Mesenchymal stem cell (in vitro differentiated cells and primary cell): Measurements from ENCODE around the gene AUTS2.

Experiments used
- DNase-seq: peaks from one replicate; pipeline ENCODE4 v3.0.0-alpha.2; 2013
- H2AFZ ChIP-seq: one replicate; pipeline ENCODE4 v1.6.1; 2013; ENCODE audit warnings: low read depth, mild to moderate bottlenecking, control low read depth, inconsistent platforms, low read length, moderate library complexity
- H2AK5ac ChIP-seq: 2 replicates; pipeline ENCODE4 v1.6.1; 2013; ENCODE audit warnings: low read length, moderate library complexity, mild to moderate bottlenecking, inconsistent platforms; ENCODE audit not compliant: severe bottlenecking
- H2BK120ac ChIP-seq: one replicate; pipeline ENCODE4 v1.6.1; 2013; ENCODE audit warnings: low read depth, mild to moderate bottlenecking, inconsistent platforms, low read length, moderate library complexity
- H2BK12ac ChIP-seq, 2 experiments: one replicate each; pipeline ENCODE4 v1.6.1; 2013; ENCODE audit warnings: inconsistent platforms in 2 of 2, low read length in 2 of 2, mild to moderate bottlenecking in 2 of 2, moderate library complexity in 2 of 2, control low read depth in 1 of 2
- H2BK15ac ChIP-seq: one replicate; pipeline ENCODE4 v1.6.1; 2013; ENCODE audit warnings: mild to moderate bottlenecking, low read depth, inconsistent platforms; ENCODE audit not compliant: poor library complexity, severe bottlenecking
- H2BK5ac ChIP-seq: 2 replicates; pipeline ENCODE4 v1.6.1; 2013; ENCODE audit warnings: low read depth, mild to moderate bottlenecking, low read length, control low read depth, inconsistent platforms; ENCODE audit not compliant: poor library complexity, severe bottlenecking
- H3K14ac ChIP-seq, 2 experiments: one replicate each; pipeline ENCODE4 v1.6.1; 2013; ENCODE audit warnings: inconsistent platforms in 2 of 2, low read length in 2 of 2, control low read depth in 1 of 2, mild to moderate bottlenecking in 1 of 2, moderate library complexity in 1 of 2
- H3K18ac ChIP-seq, 2 experiments: one replicate each; pipeline ENCODE4 v1.6.1; 2013; ENCODE audit warnings: inconsistent platforms in 2 of 2, low read length in 2 of 2, control low read depth in 1 of 2, low read depth in 1 of 2, mild to moderate bottlenecking in 1 of 2
- H3K23ac ChIP-seq, 2 experiments: one replicate each; pipeline ENCODE4 v1.6.1; 2013; ENCODE audit warnings: inconsistent platforms in 2 of 2, low read length in 2 of 2, mild to moderate bottlenecking in 2 of 2, moderate library complexity in 2 of 2, control low read depth in 1 of 2
- H3K27ac ChIP-seq: 2 replicates; pipeline ENCODE4 v1.5.1; 2013; ENCODE audit warnings: mild to moderate bottlenecking, moderate library complexity, low read length, control low read depth, inconsistent platforms; ENCODE audit not compliant: poor library complexity, severe bottlenecking
- H3K27me3 ChIP-seq, 2 experiments: 2 replicates each; pipeline versions ENCODE4 v1.6.1 to v1.7.0; 2013; ENCODE audit warnings: low read length in 2 of 2, mild to moderate bottlenecking in 2 of 2, moderate library complexity in 2 of 2, control low read depth in 1 of 2, inconsistent platforms in 1 of 2; ENCODE audit not compliant: control insufficient read depth in 1 of 2, insufficient read depth in 1 of 2
- H3K36me3 ChIP-seq, 2 experiments: 2 replicates each; pipeline versions ENCODE4 v1.6.1 to v1.7.0; 2013; ENCODE audit warnings: low read length in 2 of 2, control low read depth in 1 of 2, inconsistent platforms in 1 of 2, low read depth in 1 of 2, mild to moderate bottlenecking in 1 of 2; ENCODE audit not compliant: insufficient read depth in 2 of 2, control insufficient read depth in 1 of 2
- H3K4ac ChIP-seq, 2 experiments: one replicate each; pipeline ENCODE4 v1.6.1; 2013; ENCODE audit warnings: inconsistent platforms in 2 of 2, low read length in 2 of 2, mild to moderate bottlenecking in 2 of 2, moderate library complexity in 2 of 2, control low read depth in 1 of 2, low read depth in 1 of 2
- H3K4me1 ChIP-seq: 2 replicates; pipeline ENCODE4 v1.6.1; 2013; ENCODE audit warnings: low read depth, low read length, control low read depth; ENCODE audit not compliant: control insufficient read depth, insufficient read depth
- H3K4me2 ChIP-seq: 2 replicates; pipeline ENCODE4 v1.6.1; 2013; ENCODE audit warnings: low read length, mild to moderate bottlenecking, inconsistent platforms; ENCODE audit not compliant: poor library complexity, severe bottlenecking
- H3K4me3 ChIP-seq, 2 experiments: 2 replicates each; pipeline versions ENCODE4 v1.5.1 to v1.7.0; 2013; ENCODE audit warnings: low read length in 2 of 2, mild to moderate bottlenecking in 2 of 2, control low read depth in 1 of 2, low read depth in 1 of 2; ENCODE audit not compliant: insufficient read depth in 1 of 2
- H3K79me1 ChIP-seq: replicated peaks from 2 replicates; pipeline ENCODE4 v1.6.1; 2013; ENCODE audit warnings: mild to moderate bottlenecking, control low read depth, low read length, inconsistent platforms; ENCODE audit not compliant: poor library complexity, severe bottlenecking
- H3K9ac ChIP-seq: 2 replicates; pipeline ENCODE4 v1.7.0; 2013; ENCODE audit warnings: mild to moderate bottlenecking, low read length, moderate library complexity
- H3K9me3 ChIP-seq: 2 replicates; pipeline ENCODE4 v1.7.0; 2013; ENCODE audit warnings: mild to moderate bottlenecking, low read length; ENCODE audit not compliant: control insufficient read depth
- H4K8ac ChIP-seq: one replicate; pipeline ENCODE4 v1.6.1; 2013; ENCODE audit warnings: inconsistent platforms, mild to moderate bottlenecking, low read length, moderate library complexity
- H4K91ac ChIP-seq: one replicate; pipeline ENCODE4 v1.6.1; 2013; ENCODE audit warnings: mild to moderate bottlenecking, low read length, inconsistent platforms
- WGBS: methylation state at CpG from one replicate; pipeline ENCODE4 v1.1.7; 2013; ENCODE audit warnings: mixed read lengths; 5-methylcytosine and 5-hydroxymethylcytosine counted together

Gene AUTS2

GRCh38 chr7:69622014-69622835, 23.9 kb downstream of the AUTS2 start:
- Histone ChIP-seq H2BK15ac (no peak overlapping the region), H2AK5ac (no peak overlapping the region), H3K79me1 (peaks cover 45% of the 10 kb centered on the region), H4K8ac (no peak overlapping the region), H3K18ac (no peak overlapping the region), H3K4ac (no peak overlapping the region), H3K27me3 (no peaks in the 10 kb centered on the region), H2BK12ac (no peak overlapping the region), H3K23ac (no peak overlapping the region), H2BK120ac (no peak overlapping the region), H3K27ac (no peak overlapping the region), H2BK5ac (no peak overlapping the region), H3K4me1 (peaks cover 2% of the 10 kb centered on the region), H3K14ac (no peak overlapping the region), H3K9me3 (no peaks in the 10 kb centered on the region), H3K4me2 (no peak overlapping the region), H4K91ac (no peak overlapping the region), H3K9ac (no peak overlapping the region), H2AFZ (no peak overlapping the region), H3K36me3 (no peaks in the 10 kb centered on the region), H3K4me3 (no peak overlapping the region)
- DNase-seq = no peak
- WGBS = 31% methylated on average over 2 of the region's 2 CpGs

DNA sequence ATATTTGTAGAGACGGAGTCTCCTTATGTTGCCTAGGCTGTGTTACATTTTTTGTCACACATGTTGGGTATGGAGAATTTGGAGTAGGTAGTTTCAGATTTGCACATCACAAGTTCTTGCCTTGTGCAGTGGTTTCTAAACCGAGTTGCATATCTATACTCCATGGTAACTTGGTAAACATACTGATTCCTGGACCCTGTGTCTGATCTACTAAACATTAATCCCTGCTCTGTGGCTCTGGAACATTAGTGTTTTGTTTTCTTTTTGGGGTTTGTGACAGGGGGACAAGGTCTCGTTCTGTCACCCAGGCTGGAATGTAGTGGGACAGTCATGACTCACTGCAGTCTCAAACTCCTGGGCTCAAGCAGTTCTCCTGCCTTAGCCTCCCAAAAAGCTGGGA, 24.7 kb downstream of the AUTS2 start:
- H3K27me3 ChIP-seq = no peaks in the 10 kb centered on the region
- H2BK15ac ChIP-seq = no peak overlapping the region
- H3K9me3 ChIP-seq = no peaks in the 10 kb centered on the region
- H2BK120ac ChIP-seq = no peak overlapping the region
- no peaks in the 10 kb centered on the region for H3K36me3 ChIP-seq
- H4K8ac ChIP-seq = no peak overlapping the region
- no peak overlapping the region for H2AK5ac ChIP-seq
- H3K27ac ChIP-seq = no peak overlapping the region
- H3K4me2 ChIP-seq = no peak overlapping the region
- no peak overlapping the region for H3K4ac ChIP-seq
- H3K23ac ChIP-seq = no peak overlapping the region
- H2BK5ac ChIP-seq = no peak overlapping the region
- H2BK12ac ChIP-seq = no peak overlapping the region
- peaks cover 40% of the 10 kb centered on the region for H3K79me1 ChIP-seq
- 91% methylated on average over 2 of the region's 3 CpGs for WGBS
- H3K9ac ChIP-seq = no peak overlapping the region
- H3K18ac ChIP-seq = no peak overlapping the region
- no peak for DNase-seq
- H2AFZ ChIP-seq = no peak overlapping the region
- no peak overlapping the region for H3K4me3 ChIP-seq
- peaks cover 2% of the 10 kb centered on the region for H3K4me1 ChIP-seq
- no peak overlapping the region for H3K14ac ChIP-seq
- no peak overlapping the region for H4K91ac ChIP-seq

DNA sequence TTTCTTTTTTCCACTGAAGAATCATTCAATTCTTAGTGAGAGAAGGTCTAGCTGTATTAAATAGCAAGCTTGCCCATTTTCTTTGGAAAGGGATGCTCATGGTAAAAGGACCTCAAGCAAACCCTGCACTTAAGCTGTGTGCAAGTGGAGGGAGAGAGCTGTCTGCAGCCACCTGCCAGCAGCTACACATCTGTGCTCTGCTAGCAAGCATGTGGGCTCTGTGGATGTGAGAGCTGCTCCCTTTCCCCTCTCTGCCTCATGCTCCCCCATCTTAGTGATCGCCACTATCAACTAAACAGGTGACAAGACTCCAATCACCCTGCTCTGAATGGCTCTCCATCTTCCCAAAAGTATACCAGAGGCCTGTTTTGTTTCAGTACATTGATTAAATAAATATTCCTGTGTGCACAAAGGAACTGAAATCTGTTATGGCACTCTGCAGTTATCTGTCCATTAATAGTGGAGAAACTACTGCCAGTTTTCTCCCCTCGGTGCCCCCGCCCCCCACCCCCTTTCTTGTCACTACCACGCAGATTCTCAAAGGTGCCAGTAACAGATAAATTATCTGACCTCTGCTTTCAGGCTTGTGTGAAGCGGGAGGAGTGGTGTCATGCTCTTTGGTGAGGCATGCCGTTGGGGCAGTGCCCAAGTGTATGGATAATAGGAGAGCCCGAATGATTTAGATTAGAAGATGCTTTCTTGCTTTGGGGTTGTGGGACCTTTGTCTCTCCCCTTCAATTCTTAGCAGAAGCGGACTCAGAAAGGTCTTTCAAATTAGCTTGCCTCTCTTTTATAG, 26.4 kb downstream of the AUTS2 start:
- no peak overlapping the region for H3K4me2 ChIP-seq
- DNase-seq = no peak
- peaks cover 2% of the 10 kb centered on the region for H3K4me1 ChIP-seq
- 79% methylated on average over 4 of the region's 8 CpGs for whole genome bisulfite sequencing
- H2BK12ac ChIP-seq = no peak overlapping the region
- H3K4ac ChIP-seq = no peak overlapping the region
- H3K9ac ChIP-seq = no peak overlapping the region
- no peak overlapping the region for H3K14ac ChIP-seq
- no peak overlapping the region for H3K4me3 ChIP-seq
- no peaks in the 10 kb centered on the region for H3K27me3 ChIP-seq
- no peak overlapping the region for H2BK5ac ChIP-seq
- peaks cover 37% of the 10 kb centered on the region for H3K79me1 ChIP-seq
- no peak overlapping the region for H2AFZ ChIP-seq
- no peak overlapping the region for H2BK120ac ChIP-seq
- no peak overlapping the region for H2AK5ac ChIP-seq
- H4K8ac ChIP-seq = no peak overlapping the region
- no peak overlapping the region for H2BK15ac ChIP-seq
- H3K9me3 ChIP-seq = no peaks in the 10 kb centered on the region
- no peaks in the 10 kb centered on the region for H3K36me3 ChIP-seq
- H3K23ac ChIP-seq = no peak overlapping the region
- H3K18ac ChIP-seq = no peak overlapping the region
- no peak overlapping the region for H3K27ac ChIP-seq
- H4K91ac ChIP-seq = no peak overlapping the region

GRCh38 chr7:69625238-69625637, 27.0 kb downstream of the AUTS2 start:
- Histone ChIP-seq H3K14ac (no peak overlapping the region), H3K27me3 (no peaks in the 10 kb centered on the region), H4K8ac (no peak overlapping the region), H3K4me2 (no peak overlapping the region), H3K36me3 (no peaks in the 10 kb centered on the region), H2BK15ac (no peak overlapping the region), H3K79me1 (peaks cover 40% of the 10 kb centered on the region), H3K4me3 (no peak overlapping the region), H3K23ac (no peak overlapping the region), H3K9me3 (no peaks in the 10 kb centered on the region), H3K4ac (no peak overlapping the region), H4K91ac (no peak overlapping the region), H2AFZ (no peak overlapping the region), H3K18ac (no peak overlapping the region), H2BK120ac (no peak overlapping the region), H2BK5ac (no peak overlapping the region), H3K4me1 (peaks cover 2% of the 10 kb centered on the region), H3K27ac (no peak overlapping the region), H3K9ac (no peak overlapping the region), H2AK5ac (no peak overlapping the region), H2BK12ac (no peak overlapping the region)
- DNase-seq = no peak
- 64% methylated on average over 6 of the region's 6 CpGs for WGBS
